NCI-H345 treated with DMSO at 0.1 percent for 48 hours (cell line): ENCODE data around the gene COQ8A.

Experiments
- DNase-seq: peaks from one replicate; lab custom pipeline; 2025; ENCODE audit not compliant: unreplicated experiment; lab: John Stamatoyannopoulos, UW

The COQ8A gene

DNA sequence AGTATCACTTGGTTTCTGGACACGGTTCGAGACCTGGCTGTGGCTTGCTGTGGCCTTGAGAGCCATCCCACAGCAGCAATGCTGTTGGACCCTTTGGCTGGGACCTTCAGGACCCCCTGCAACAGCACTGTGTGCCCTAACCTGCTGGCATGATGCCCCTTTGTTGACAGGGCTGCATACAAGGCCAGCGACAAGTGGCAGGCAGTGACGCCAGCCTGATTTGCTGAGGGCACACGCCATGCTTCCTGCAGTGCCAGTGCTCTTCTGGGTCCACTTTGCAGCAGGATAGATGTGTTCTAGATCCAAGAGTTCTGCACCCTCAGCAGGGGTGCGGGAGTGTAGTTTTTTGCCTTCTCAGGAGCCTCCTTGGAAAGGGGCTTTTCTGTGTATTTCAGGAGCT is 32.8 kb downstream of the COQ8A start:
- DNase-seq, result no peak

- DNase-seq, result no peak
These were observed 33.3 kb downstream of the COQ8A start for GRCh38 chr1:226973371-226973897.

GRCh38 chr1:226973898-226974543 is 33.9 kb downstream of the COQ8A start:
- no peak for DNase-seq

GRCh38 chr1:226974544-226975258 is 34.6 kb downstream of the COQ8A start:
- DNase-seq, result peak; percentile 37

DNA sequence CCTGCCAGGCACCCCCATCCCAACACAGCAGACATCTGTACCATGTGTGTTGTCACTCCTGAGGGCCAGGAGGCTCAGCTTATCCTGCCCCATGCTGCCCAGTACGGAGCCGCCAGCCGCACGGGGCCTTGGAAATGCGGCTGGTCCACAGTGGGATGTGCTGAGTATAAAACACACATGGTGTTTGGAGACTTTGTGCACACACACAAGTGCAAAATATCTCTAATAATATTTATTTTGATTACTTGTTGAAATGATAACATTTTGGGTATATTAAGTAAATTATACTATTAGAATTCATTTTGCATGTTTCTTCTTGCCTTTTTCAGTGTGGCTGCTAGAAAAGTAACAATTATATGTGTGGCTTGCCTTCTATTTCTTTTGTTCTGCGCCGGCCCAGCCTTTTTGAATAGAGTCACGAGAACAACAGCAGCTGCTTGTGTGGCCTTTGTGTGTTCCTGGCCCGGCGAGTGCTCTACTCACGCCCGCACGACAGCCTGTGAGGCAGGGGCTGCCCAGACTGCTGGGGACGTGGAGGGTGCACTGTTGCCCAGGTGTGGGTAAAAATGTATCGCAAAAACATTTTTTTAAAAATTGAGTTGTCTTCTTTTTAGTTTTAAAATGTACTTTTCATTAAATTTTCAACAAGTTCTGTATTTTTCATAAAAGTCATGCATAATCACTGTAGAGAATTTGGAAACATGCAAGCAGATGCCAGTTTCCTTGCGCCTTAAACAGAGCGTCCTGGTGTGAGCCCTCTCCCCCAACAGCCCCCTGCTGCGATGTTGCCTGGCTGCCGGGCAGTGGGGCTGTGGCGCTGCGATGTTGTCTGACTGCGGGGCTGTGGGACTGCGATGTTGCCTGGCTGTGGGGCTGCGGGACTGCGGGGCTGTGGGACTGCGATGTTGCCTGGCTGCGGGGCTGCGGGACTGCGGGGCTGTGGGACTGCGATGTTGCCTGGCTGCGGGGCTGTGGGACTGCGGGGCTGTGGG is 35.5 kb downstream of the COQ8A start:
- DNase-seq, result peak; percentile 61

- DNase-seq, result no peak
These were observed 36.3 kb downstream of the COQ8A start for GRCh38 chr1:226976276-226976977.

DNA sequence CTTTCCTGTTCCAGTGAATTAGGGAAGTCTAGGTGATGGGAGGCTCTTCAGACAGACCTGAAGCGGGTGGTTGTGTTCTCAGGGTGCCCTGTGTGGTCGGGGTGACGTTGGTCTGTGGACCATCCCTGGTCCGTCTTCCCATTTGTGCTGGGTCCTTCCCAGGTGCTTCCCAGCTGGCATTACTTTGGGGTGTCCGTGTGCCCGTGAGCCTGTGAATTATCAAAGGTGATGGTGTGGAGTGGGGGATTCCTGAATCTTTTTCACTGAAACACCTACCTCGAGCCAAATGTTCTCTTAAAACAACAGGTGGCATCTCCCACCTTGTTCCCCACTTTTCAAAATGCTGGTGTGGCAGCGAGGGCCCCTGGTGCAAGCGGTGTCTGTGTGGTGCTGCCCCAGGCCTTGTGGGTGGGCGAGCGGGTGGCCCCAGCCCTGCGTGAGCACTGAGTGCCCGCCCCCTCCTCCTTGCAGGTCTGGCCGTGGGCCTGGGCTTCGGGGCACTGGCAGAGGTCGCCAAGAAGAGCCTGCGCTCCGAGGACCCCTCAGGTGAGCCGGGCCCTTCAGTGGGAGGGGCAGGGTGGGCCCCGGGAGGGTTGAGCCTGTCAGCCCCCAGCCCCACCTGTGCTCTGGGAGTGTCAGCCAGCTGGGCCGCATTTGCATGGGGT is 37.0 kb downstream of the COQ8A start:
- no peak for DNase-seq

DNA sequence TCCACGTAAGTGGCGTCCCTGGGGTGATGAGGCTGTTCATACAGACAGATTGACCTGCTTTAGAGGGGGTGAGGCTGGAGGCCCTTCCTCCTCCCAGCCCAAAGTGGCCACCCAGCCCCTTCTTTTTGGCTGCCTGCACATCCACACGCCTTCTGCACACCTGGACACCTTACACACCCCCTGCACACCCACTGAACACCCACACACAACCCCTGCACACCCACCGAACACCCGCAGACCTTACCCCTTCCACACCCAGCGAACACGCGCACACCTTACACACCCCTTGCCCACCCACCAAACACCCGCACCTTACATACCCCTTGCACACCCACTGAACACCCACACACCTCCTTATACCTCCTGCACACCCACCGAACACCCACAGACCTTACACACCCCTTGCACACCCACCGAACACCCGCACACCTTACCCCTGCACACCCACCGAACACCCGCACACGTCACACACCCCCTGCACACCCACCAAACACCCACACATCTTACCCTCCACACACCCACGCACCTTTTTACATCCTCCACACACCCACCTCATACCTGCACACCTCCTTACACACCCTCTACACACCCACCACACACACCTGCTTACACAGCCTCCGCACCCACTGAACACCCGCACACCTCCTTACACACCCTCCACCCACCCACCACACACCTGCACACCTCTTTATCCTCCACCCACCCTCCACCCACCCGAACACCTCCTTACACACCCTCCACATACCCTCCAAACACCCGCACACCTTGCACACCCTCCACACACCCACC is 37.7 kb downstream of the COQ8A start:
- no peak for DNase-seq

DNA sequence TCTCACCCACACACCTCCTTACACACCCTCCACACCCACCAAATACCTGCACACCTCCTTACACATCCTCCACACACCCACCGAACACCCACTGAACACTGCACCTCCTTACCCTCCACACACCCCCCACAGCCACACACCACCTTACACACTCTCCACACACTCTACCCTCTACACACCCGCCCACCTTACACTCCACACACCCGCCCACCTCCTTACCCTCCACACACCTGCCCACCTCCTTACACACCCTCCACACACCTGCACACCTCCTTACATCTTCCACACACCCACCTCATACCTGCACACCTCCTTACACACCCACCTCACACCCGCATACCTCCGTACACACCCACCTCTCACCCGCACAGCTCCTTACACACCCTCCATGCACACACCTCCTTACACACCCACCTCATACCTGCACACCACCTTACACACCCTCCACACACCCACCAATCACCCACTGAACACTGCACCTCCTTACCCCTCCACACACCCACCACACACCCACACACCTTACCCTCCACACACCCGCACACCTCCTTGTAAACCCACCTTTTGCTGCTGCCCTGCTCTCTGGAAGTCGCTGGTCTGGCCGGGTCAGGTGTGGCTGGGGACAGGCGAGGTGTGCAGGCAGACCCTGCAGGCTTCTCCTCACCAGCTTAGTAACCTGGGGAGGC is 38.5 kb downstream of the COQ8A start:
- no peak for DNase-seq

DNA sequence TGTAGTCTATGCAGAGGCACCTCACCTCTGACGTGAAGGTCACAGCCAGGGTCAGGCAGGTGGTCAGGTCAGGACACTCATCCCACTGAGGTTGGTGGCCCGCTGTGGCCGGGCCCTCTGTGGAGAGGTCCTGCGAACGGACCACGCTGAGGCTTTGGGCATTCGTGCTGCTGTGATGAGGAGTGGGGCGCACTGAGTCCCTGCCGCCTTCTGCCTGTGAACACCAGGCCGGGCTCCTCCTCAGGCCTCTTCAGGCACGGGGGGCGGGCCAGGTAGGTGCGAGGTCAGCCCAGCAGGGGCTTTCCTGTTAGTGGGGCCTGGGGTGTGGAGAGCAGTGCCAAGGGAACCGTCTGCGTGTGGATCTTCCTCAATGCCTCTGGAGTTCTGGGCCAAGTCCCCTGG is 39.0 kb downstream of the COQ8A start:
- no peak for DNase-seq

DNA sequence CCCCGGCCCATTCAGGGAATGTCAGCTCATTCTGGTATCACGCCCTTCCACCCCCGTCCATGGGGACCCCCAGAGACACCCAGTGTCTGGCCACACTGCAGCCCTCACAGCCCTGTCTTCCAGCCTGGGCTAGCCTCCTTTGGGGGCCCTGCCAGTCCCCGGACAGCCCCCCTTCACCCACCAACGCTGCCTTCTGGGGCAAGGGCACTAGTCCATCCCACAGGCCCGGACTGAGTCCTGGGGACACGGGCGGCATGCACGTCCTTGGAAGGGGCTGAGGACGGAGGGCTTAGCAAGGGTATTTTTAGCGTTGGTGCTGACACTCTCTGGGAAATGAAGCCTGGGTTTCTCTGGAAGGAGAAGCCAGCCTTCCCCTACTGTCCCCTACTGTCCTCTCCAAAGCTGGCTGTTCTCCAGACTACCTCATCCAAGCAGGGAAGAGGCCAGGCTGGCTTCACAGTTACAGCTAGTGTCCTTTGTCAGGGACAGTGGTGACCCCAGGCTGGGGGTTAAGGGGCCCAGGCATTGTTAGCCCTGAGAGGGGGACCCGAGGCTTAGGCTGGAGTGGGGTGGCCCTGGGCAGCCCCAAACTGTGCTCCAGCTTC is 39.5 kb downstream of the COQ8A start:
- no peak for DNase-seq

DNA sequence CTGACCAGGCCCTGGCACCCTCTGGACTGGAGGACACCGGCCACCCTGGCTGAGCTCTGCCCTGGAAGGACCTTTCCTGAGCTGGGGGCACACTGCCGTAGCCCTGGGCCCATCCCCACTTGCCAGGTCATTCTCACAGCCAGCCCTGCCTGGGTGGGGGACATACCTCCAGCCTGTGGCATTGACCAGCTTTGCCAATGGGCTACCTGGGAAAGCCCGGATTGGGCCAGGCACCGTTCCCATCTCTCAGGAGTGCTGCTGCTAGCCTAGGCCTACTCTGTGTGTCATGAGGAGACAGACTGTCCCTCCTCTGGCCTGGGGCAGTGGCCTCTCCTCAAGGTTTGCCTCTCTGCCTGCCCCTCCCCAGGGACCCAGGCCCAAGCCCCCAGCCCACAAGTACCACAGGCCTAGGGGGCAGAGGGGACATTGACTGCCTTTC is 40.0 kb downstream of the COQ8A start:
- DNase-seq, result no peak

GRCh38 chr1:226980565-226981385 is 40.7 kb downstream of the COQ8A start:
- DNase-seq, result no peak

GRCh38 chr1:226981386-226981817 is 41.3 kb downstream of the COQ8A start:
- no peak for DNase-seq

DNA sequence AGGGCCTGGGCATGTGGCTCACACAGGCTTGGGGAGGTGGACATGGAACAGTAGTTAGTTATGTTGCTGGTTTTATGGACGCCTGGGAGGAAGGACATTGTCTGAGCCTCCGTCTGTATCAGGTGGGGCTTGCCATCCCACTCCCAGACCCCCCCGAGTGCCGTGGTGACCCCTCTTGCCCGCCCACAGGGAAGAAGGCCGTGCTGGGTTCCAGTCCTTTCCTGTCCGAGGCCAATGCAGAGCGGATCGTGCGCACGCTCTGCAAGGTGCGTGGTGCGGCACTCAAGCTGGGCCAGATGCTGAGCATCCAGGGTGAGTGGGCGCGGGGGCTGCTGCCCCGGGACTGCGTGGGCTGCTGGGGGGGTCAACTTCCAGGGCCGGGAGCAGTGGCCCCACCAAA is 41.7 kb downstream of the COQ8A start:
- no peak for DNase-seq

DNA sequence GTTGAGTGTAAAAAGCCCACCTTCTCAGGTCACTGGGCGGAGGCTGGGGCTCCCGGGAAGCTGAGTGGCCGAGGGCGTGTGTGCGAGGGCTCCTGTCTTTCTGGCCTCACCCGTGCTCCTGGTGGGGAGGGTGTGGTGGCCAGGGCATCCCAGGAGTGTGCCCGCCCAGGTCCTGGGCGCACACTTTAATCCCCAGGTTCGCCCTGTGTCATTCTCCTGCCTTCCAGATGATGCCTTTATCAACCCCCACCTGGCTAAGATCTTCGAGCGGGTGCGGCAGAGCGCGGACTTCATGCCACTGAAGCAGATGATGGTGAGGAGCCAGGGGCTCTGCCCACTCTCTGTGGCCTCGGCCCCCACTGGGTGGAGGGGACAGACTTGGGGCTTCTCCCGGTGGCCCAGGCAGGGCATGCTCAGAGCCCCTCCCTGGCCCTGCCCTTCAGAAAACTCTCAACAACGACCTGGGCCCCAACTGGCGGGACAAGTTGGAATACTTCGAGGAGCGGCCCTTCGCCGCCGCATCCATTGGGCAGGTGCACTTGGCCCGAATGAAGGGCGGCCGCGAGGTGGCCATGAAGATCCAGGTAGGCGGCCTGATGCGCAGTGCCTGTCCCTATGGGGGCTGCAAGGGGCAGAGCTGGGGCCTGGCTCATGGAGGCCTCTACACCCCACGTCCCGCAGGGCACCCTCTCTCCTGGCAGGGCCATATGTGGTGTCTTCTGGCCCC is 42.5 kb downstream of the COQ8A start:
- DNase-seq, result no peak
